IMR-90 (cell line): ENCODE data around the gene NTMT1. TPM values are rescaled to one million over a fixed set of nuclear protein-coding genes. Genes with fewer than 3 reads are reported as not detected.

Experiments used
- ATAC-seq: fragments of 200-7000 bp; cut with Tn5 transposase; 2 replicates; pipeline ENCODE4 v1.9.1; 2020; ENCODE audit warnings: low read depth, mild to moderate bottlenecking, moderate library complexity
- BruUV-seq: library from RNA; stranded (reverse); fragments of 400-500 nt; replicated peaks from 2 replicates; lab custom pipeline; 2021; lab: Mats Ljungman, UMichigan
- CTCF ChIA-PET: fragments of 300-600 bp; formaldehyde crosslinking; extraction: SDS; loops from one replicate; lab custom pipeline; 2021; ENCODE audit warnings: antibody characterized with exemption; lab: Yijun Ruan, JAX
- POLR2A ChIA-PET: fragments of 300-600 bp; sonication (Branson Sonifier 250); formaldehyde crosslinking; loops from one replicate; lab custom pipeline; 2022; ENCODE audit warnings: antibody characterized with exemption; ENCODE audit not compliant: unreplicated experiment; lab: Charles Lee
- DNase-seq: peaks from one replicate; pipeline ENCODE4 v3.0.0; 2013
- H2AFZ ChIP-seq: replicated peaks from 2 replicates; pipeline ENCODE3; 2013; ENCODE audit warnings: low read length, mild to moderate bottlenecking; ENCODE audit not compliant: poor library complexity
- H2AK5ac ChIP-seq: 2 replicates; pipeline ENCODE4 v1.6.1; 2013; ENCODE audit warnings: low read depth, low read length, inconsistent platforms
- H2AK9ac ChIP-seq: replicated peaks from 2 replicates; pipeline ENCODE3; 2013; ENCODE audit warnings: mild to moderate bottlenecking, low read depth, low read length, moderate library complexity; ENCODE audit not compliant: poor library complexity
- H2BK120ac ChIP-seq: 2 replicates; pipeline ENCODE4 v1.6.1; 2013; ENCODE audit warnings: low read depth, low read length, inconsistent platforms
- H2BK15ac ChIP-seq: 3 replicates; pipeline ENCODE4 v1.6.1; 2013; ENCODE audit warnings: low read depth, low read length, inconsistent platforms
- H2BK20ac ChIP-seq: 2 replicates; pipeline ENCODE4 v1.6.1; 2013; ENCODE audit warnings: low read depth, mild to moderate bottlenecking, inconsistent platforms, low read length, moderate library complexity
- H2BK5ac ChIP-seq: 2 replicates; pipeline ENCODE4 v1.6.1; 2013; ENCODE audit warnings: mild to moderate bottlenecking, low read depth, low read length, inconsistent platforms; ENCODE audit not compliant: poor library complexity, severe bottlenecking
- H3K14ac ChIP-seq: replicated peaks from 2 replicates; pipeline ENCODE4 v1.6.1; 2013; ENCODE audit warnings: low read depth, low read length, inconsistent platforms
- H3K18ac ChIP-seq: 2 replicates; pipeline ENCODE4 v1.6.1; 2013; ENCODE audit warnings: low read depth, low read length, control low read depth
- H3K23ac ChIP-seq: 2 replicates; pipeline ENCODE4 v1.6.1; 2013; ENCODE audit warnings: low read depth, low read length, inconsistent platforms
- H3K27ac ChIP-seq: 2 replicates; pipeline ENCODE4 v1.5.1; 2013; ENCODE audit warnings: mild to moderate bottlenecking, control low read depth, low read length; ENCODE audit not compliant: insufficient read depth
- H3K27me3 ChIP-seq: 2 replicates; pipeline ENCODE4 v1.6.1; 2013; ENCODE audit warnings: low read length; ENCODE audit not compliant: control insufficient read depth, insufficient read depth
- H3K36me3 ChIP-seq: 2 replicates; pipeline ENCODE4 v1.6.1; 2013; ENCODE audit warnings: low read length, mixed read lengths; ENCODE audit not compliant: control insufficient read depth, insufficient read depth
- H3K4ac ChIP-seq: 2 replicates; pipeline ENCODE4 v1.6.1; 2013; ENCODE audit warnings: low read depth, low read length, inconsistent platforms
- H3K4me1 ChIP-seq: 2 replicates; pipeline ENCODE4 v1.6.1; 2013; ENCODE audit warnings: low read length, mixed read lengths; ENCODE audit not compliant: control insufficient read depth, insufficient read depth
- H3K4me2 ChIP-seq: 2 replicates; pipeline ENCODE4 v1.6.1; 2013; ENCODE audit warnings: low read depth, mild to moderate bottlenecking, control low read depth, low read length, moderate library complexity
- H3K4me3 ChIP-seq: 2 replicates; pipeline ENCODE4 v1.5.1; 2013; ENCODE audit warnings: low read depth, mild to moderate bottlenecking, control low read depth, low read length, moderate library complexity; ENCODE audit not compliant: insufficient read depth
- H3K56ac ChIP-seq: 2 replicates; pipeline ENCODE4 v1.6.1; 2013; ENCODE audit warnings: low read length, inconsistent platforms; ENCODE audit not compliant: insufficient read depth; ENCODE audit errors: extremely low read depth
- H3K79me1 ChIP-seq, 2 experiments: 2 replicates each; pipeline ENCODE4 v1.6.1; 2013; ENCODE audit warnings: low read length in 2 of 2, inconsistent platforms in 1 of 2, low read depth in 1 of 2
- H3K9ac ChIP-seq: 2 replicates; pipeline ENCODE4 v1.6.1; 2013; ENCODE audit warnings: low read depth, low read length, control low read depth
- H3K9me1 ChIP-seq: 2 replicates; pipeline ENCODE4 v1.6.1; 2013; ENCODE audit warnings: low read length, inconsistent platforms; ENCODE audit not compliant: insufficient read depth
- H3K9me3 ChIP-seq: 2 replicates; pipeline ENCODE4 v1.6.1; 2013; ENCODE audit warnings: low read length; ENCODE audit not compliant: control insufficient read depth, insufficient read depth
- H4K20me1 ChIP-seq: 2 replicates; pipeline ENCODE4 v1.6.1; 2013; ENCODE audit warnings: low read length, inconsistent platforms; ENCODE audit not compliant: insufficient read depth
- H4K5ac ChIP-seq: 2 replicates; pipeline ENCODE4 v1.6.1; 2013; ENCODE audit warnings: mild to moderate bottlenecking, low read depth, low read length, control low read depth
- H4K8ac ChIP-seq, 2 experiments: 2 replicates each; pipeline ENCODE4 v1.6.1; 2013; ENCODE audit warnings: low read depth in 2 of 2, low read length in 2 of 2, control low read depth in 1 of 2, inconsistent platforms in 1 of 2
- H4K91ac ChIP-seq: 2 replicates; pipeline ENCODE4 v1.6.1; 2013; ENCODE audit warnings: low read depth, low read length, inconsistent platforms; ENCODE audit not compliant: insufficient read depth
- CHD1 ChIP-seq: IDR thresholded peaks from 2 replicates; pipeline ENCODE4 v1.6.1; 2012; ENCODE audit warnings: low read depth, low read length, improper control_type of control experiment
- CTCF ChIP-seq: conservative IDR thresholded peaks from 2 replicates; pipeline ENCODE4 v1.5.1; 2012; ENCODE audit warnings: mild to moderate bottlenecking, low read depth, low read length, improper control_type of control experiment
- FOS ChIP-seq: fragments of 150-350 bp; IDR thresholded peaks from 2 replicates; pipeline ENCODE4 v1.6.1; 2016; ENCODE audit warnings: low read depth, low read length
- NFE2L2 ChIP-seq: fragments of 150-350 bp; IDR thresholded peaks from 2 replicates; pipeline ENCODE4 v1.6.1; 2016; ENCODE audit warnings: low read depth, mild to moderate bottlenecking, low read length
- POLR2A ChIP-seq: IDR thresholded peaks from 2 replicates; pipeline ENCODE4 v1.6.1; 2012; ENCODE audit warnings: mild to moderate bottlenecking, low read depth, low read length
- RFX5 ChIP-seq: IDR thresholded peaks from 2 replicates; pipeline ENCODE4 v1.8.0; 2012; ENCODE audit warnings: low read depth, mild to moderate bottlenecking, low read length, moderate library complexity
- USF2 ChIP-seq: fragments of 150-350 bp; IDR thresholded peaks from 2 replicates; pipeline ENCODE4 v1.6.1; 2017; ENCODE audit warnings: mild to moderate bottlenecking, antibody characterized with exemption, low read length, low read depth
- WGBS, 2 experiments: methylation state at CpG; one replicate each; pipeline versions ENCODE4 v1.1.5 to v1.1.7; 2013; ENCODE audit warnings: missing lambda C conversion rate in 2 of 2; ENCODE audit not compliant: insufficient read length in 1 of 2; ENCODE audit errors: extremely low coverage in 2 of 2; 5-methylcytosine and 5-hydroxymethylcytosine counted together
- dilution Hi-C: fragments of 300-500 bp; cut with HindIII; formaldehyde crosslinking; loops from one replicate; pipeline ENCODE4 v1.14.3; 2018; ENCODE audit warnings: low sequenced_read_pairs; ENCODE audit not compliant: unreplicated experiment
- in situ Hi-C: fragments of 300-500 bp; cut with MboI; formaldehyde crosslinking; loops from 3 replicates; pipeline ENCODE4 v1.14.3; 2019; ENCODE audit warnings: low sequenced_read_pairs, inconsistent platforms, mixed read lengths
- intact Hi-C: fragments of 100-400 bp; cut with micrococcal nuclease; formaldehyde crosslinking; loops from 2 replicates; pipeline ENCODE4 v1.10.0; 2022
- polyA plus RNA-seq, 3 experiments: library from polyadenylated mRNA; depleted of rRNA; stranded (reverse); fragments of >200 nt; gene quantifications; 2 replicates each; pipeline ENCODE4 v1.2.3, GENCODE V29; 2012; ENCODE audit warnings: low replicate concordance in 1 of 3
- total RNA-seq: library from RNA; depleted of rRNA; stranded (reverse); fragments of >200 nt; gene quantifications from 2 replicates; pipeline ENCODE4 v1.2.3, GENCODE V29; 2012
- TF ChIP-seq, protein P1 (sequence below): fragments of 150-350 bp; IDR thresholded peaks from 2 replicates; pipeline ENCODE4 v1.6.1; 2016; ENCODE audit warnings: low read depth, mild to moderate bottlenecking, low read length, moderate library complexity, borderline replicate concordance

Gene NTMT1
- total and polyA plus RNA-seq, 2 of the 4 experiments (the other 2 are of a cell fraction) = 68.1 to 88.1 TPM

DNA sequence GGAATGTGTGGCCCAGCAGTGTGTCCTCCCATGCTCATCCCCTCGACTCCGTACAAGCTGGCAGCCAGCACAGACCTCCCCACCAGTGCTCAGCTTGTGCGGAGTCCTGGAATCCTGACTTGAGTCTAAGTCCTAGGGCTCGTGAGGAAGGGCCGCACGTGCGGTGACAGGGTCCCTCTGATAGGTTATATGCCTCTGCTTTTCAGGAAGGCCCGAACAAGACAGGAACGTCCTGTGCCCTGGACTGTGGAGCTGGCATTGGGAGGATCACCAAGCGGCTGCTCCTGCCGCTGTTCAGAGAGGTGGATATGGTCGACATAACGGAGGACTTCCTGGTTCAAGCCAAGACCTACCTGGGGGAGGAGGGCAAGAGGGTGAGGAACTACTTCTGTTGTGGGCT, 7.9 kb downstream of the NTMT1 start:
- ChIA-PET CTCF (no interaction called here), POLR2A (no interaction called here)
- no TSS peak for BruUV-seq
- intact Hi-C loops (no loop called here), dilution Hi-C loops (no loop called here), in situ Hi-C loops (no loop called here)
- no peak overlapping the region for H3K9ac ChIP-seq
- no peak overlapping the region for H2AK9ac ChIP-seq
- H2AK5ac ChIP-seq = no peak overlapping the region
- no peak overlapping the region for H2BK5ac ChIP-seq
- H3K4ac ChIP-seq = no peak overlapping the region
- H3K4me2 ChIP-seq = no peak overlapping the region
- H3K79me1 ChIP-seq = peaks cover 19 to 87% of the 10 kb centered on the region in 2 experiments
- no peak overlapping the region for H3K18ac ChIP-seq
- H3K9me3 ChIP-seq = no peaks in the 10 kb centered on the region
- H3K4me1 ChIP-seq = peaks cover 27% of the 10 kb centered on the region
- no peak overlapping the region for H4K91ac ChIP-seq
- no peak overlapping the region for H2BK15ac ChIP-seq
- TF ChIP-seq, protein P1, sequence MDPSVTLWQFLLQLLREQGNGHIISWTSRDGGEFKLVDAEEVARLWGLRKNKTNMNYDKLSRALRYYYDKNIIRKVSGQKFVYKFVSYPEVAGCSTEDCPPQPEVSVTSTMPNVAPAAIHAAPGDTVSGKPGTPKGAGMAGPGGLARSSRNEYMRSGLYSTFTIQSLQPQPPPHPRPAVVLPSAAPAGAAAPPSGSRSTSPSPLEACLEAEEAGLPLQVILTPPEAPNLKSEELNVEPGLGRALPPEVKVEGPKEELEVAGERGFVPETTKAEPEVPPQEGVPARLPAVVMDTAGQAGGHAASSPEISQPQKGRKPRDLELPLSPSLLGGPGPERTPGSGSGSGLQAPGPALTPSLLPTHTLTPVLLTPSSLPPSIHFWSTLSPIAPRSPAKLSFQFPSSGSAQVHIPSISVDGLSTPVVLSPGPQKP = no peak
- TF ChIP-seq USF2 (no peak), CHD1 (no peak), FOS (no peak), POLR2A (no peak; the same call in 1 of the 2 replicates), NFE2L2 (no peak), RFX5 (no peak), CTCF (no peak)
- H2BK120ac ChIP-seq = no peak overlapping the region
- H4K5ac ChIP-seq = no peak overlapping the region
- peaks cover 95% of the 10 kb centered on the region for H4K20me1 ChIP-seq
- H3K9me1 ChIP-seq = peaks cover 37% of the 10 kb centered on the region
- H3K4me3 ChIP-seq = no peak overlapping the region
- H3K36me3 ChIP-seq = peaks cover 62% of the 10 kb centered on the region
- 84% methylated on average over 12 of the region's 13 CpGs; no CpG with 5 or more reads in 1 of the 2 experiments for WGBS, 2 experiments
- no peak overlapping the region for H3K56ac ChIP-seq
- no peak overlapping the region for H2BK20ac ChIP-seq
- peak overlapping the region; percentile 55 for H2AFZ ChIP-seq
- no peak overlapping the region for H3K14ac ChIP-seq
- no peak for ATAC-seq
- no peak overlapping the region for H3K27ac ChIP-seq
- no peak overlapping the region for H4K8ac ChIP-seq
- H3K23ac ChIP-seq = no peak overlapping the region
- H3K27me3 ChIP-seq = no peaks in the 10 kb centered on the region
- no peak for DNase-seq
